H1 (cell line): ENCODE measurements around the gene NUDT3. TPM values are rescaled to one million over a fixed set of nuclear protein-coding genes. Genes with fewer than 3 reads are reported as not detected.

ENCODE experiments used
- CHD2 ChIP-seq: IDR thresholded peaks from 2 replicates; pipeline ENCODE4 v1.6.1; 2012; ENCODE audit warnings: low read length, improper control_type of control experiment
- CTBP2 ChIP-seq: IDR thresholded peaks from 2 replicates; pipeline ENCODE4 v1.7.0; 2011; ENCODE audit warnings: borderline replicate concordance, mild to moderate bottlenecking, moderate library complexity, mixed read lengths, low read length; ENCODE audit not compliant: insufficient read depth, insufficient read length
- EP300 ChIP-seq, 2 experiments: IDR thresholded peaks; 1 replicate in 1 of 2; 2 replicates in 1 of 2; pipeline ENCODE4 v1.6.1; 2011 to 2012; ENCODE audit warnings: low read depth in 2 of 2, low read length in 2 of 2, mild to moderate bottlenecking in 2 of 2, borderline replicate concordance in 1 of 2, inconsistent platforms in 1 of 2, moderate library complexity in 1 of 2
- KDM1A ChIP-seq: fragments of 200-600, 300-600 bp; sonication (generic); IDR thresholded peaks from 2 replicates; pipeline ENCODE4 v1.7.1; 2016; ENCODE audit warnings: mild to moderate bottlenecking, low read length, borderline replicate concordance
- POLR2A ChIP-seq, 2 experiments: IDR thresholded peaks; 1 replicate in 1 of 2; 2 replicates in 1 of 2; pipeline ENCODE4 v1.6.1; 2011; ENCODE audit warnings: low read depth in 2 of 2, low read length in 2 of 2, mild to moderate bottlenecking in 2 of 2; ENCODE audit errors: control extremely low read depth in 1 of 2
- SIN3A ChIP-seq, 2 experiments: IDR thresholded peaks in 1 of 2; conservative IDR thresholded peaks in 1 of 2; 2 replicates each; pipeline ENCODE4 v1.6.1; 2011 to 2012; ENCODE audit warnings: low read length in 2 of 2, improper control_type of control experiment in 1 of 2, low read depth in 1 of 2, mild to moderate bottlenecking in 1 of 2
- SIX5 ChIP-seq: IDR thresholded peaks from 2 replicates; pipeline ENCODE4 v1.6.1; 2011; ENCODE audit warnings: mild to moderate bottlenecking, low read depth, low read length
- SRF ChIP-seq: IDR thresholded peaks from 2 replicates; pipeline ENCODE4 v1.6.1; 2011; ENCODE audit warnings: mild to moderate bottlenecking, low read depth, low read length, moderate library complexity
- TEAD4 ChIP-seq: IDR thresholded peaks from 2 replicates; pipeline ENCODE4 v1.6.1; 2012; ENCODE audit warnings: low read depth, low read length, inconsistent platforms, mixed read lengths
- polyA plus RNA-seq, 7 experiments: library from polyadenylated mRNA; depleted of rRNA in 3 of 7; stranded (reverse) in 5 of 7; unstranded in 2 of 7; fragments of >200 nt in 5 of 7; fragments of 200-250 nt in 2 of 7; gene quantifications; 1 replicate in 5 of 7; 2 replicates in 1 of 7; 4 replicates in 1 of 7; pipeline versions ENCODE4 v1.2.1 to v1.2.3, GENCODE V29; 2011 to 2013; ENCODE audit warnings: missing spikeins in 2 of 7, mixed read lengths in 2 of 7
- total RNA-seq: library from RNA; stranded (reverse); fragmentation: NEBNext Ultra II Directional; extraction: Animal tissue kit (Norgen Biotek cat#: 25700); gene quantifications from 2 replicates; pipeline ENCODE4 v1.2.1, GENCODE V29; 2021
- TF ChIP-seq, protein P1 (sequence below): fragments of 300-600 bp; sonication (generic); IDR thresholded peaks from 2 replicates; pipeline ENCODE4 v1.7.1; 2012; ENCODE audit warnings: low read length, moderate library complexity, mild to moderate bottlenecking, inconsistent platforms; ENCODE audit not compliant: insufficient replicate concordance
- TF ChIP-seq, protein P2 (sequence below): IDR thresholded peaks from 2 replicates; pipeline ENCODE4 v1.6.1; 2012; ENCODE audit warnings: inconsistent platforms

Gene NUDT3
- total and polyA plus RNA-seq, 2 of the 8 experiments (the other 6 are each of a cell fraction or from before 2014, with no cell fraction given), result 14.1 to 36.9 TPM

DNA sequence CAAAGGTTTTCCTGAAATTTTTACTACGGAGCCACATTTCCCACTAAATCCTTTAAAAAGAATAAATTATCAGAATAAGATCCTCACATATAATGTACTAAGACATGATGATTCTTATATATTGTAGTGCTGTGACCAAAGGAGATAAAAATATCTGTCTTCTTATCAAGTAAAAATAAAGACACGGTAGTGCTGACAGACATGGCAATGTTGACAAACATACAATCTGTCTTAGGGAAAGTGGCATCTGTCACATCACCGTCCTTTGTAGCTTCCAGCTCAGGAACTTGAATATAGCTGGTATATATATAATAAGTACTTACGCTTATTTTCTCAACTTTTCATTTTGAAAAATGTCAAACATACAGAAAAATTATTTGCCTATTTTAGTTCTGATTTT is 66.8 kb downstream of the NUDT3 start (continued):
- TF ChIP-seq, protein P1, sequence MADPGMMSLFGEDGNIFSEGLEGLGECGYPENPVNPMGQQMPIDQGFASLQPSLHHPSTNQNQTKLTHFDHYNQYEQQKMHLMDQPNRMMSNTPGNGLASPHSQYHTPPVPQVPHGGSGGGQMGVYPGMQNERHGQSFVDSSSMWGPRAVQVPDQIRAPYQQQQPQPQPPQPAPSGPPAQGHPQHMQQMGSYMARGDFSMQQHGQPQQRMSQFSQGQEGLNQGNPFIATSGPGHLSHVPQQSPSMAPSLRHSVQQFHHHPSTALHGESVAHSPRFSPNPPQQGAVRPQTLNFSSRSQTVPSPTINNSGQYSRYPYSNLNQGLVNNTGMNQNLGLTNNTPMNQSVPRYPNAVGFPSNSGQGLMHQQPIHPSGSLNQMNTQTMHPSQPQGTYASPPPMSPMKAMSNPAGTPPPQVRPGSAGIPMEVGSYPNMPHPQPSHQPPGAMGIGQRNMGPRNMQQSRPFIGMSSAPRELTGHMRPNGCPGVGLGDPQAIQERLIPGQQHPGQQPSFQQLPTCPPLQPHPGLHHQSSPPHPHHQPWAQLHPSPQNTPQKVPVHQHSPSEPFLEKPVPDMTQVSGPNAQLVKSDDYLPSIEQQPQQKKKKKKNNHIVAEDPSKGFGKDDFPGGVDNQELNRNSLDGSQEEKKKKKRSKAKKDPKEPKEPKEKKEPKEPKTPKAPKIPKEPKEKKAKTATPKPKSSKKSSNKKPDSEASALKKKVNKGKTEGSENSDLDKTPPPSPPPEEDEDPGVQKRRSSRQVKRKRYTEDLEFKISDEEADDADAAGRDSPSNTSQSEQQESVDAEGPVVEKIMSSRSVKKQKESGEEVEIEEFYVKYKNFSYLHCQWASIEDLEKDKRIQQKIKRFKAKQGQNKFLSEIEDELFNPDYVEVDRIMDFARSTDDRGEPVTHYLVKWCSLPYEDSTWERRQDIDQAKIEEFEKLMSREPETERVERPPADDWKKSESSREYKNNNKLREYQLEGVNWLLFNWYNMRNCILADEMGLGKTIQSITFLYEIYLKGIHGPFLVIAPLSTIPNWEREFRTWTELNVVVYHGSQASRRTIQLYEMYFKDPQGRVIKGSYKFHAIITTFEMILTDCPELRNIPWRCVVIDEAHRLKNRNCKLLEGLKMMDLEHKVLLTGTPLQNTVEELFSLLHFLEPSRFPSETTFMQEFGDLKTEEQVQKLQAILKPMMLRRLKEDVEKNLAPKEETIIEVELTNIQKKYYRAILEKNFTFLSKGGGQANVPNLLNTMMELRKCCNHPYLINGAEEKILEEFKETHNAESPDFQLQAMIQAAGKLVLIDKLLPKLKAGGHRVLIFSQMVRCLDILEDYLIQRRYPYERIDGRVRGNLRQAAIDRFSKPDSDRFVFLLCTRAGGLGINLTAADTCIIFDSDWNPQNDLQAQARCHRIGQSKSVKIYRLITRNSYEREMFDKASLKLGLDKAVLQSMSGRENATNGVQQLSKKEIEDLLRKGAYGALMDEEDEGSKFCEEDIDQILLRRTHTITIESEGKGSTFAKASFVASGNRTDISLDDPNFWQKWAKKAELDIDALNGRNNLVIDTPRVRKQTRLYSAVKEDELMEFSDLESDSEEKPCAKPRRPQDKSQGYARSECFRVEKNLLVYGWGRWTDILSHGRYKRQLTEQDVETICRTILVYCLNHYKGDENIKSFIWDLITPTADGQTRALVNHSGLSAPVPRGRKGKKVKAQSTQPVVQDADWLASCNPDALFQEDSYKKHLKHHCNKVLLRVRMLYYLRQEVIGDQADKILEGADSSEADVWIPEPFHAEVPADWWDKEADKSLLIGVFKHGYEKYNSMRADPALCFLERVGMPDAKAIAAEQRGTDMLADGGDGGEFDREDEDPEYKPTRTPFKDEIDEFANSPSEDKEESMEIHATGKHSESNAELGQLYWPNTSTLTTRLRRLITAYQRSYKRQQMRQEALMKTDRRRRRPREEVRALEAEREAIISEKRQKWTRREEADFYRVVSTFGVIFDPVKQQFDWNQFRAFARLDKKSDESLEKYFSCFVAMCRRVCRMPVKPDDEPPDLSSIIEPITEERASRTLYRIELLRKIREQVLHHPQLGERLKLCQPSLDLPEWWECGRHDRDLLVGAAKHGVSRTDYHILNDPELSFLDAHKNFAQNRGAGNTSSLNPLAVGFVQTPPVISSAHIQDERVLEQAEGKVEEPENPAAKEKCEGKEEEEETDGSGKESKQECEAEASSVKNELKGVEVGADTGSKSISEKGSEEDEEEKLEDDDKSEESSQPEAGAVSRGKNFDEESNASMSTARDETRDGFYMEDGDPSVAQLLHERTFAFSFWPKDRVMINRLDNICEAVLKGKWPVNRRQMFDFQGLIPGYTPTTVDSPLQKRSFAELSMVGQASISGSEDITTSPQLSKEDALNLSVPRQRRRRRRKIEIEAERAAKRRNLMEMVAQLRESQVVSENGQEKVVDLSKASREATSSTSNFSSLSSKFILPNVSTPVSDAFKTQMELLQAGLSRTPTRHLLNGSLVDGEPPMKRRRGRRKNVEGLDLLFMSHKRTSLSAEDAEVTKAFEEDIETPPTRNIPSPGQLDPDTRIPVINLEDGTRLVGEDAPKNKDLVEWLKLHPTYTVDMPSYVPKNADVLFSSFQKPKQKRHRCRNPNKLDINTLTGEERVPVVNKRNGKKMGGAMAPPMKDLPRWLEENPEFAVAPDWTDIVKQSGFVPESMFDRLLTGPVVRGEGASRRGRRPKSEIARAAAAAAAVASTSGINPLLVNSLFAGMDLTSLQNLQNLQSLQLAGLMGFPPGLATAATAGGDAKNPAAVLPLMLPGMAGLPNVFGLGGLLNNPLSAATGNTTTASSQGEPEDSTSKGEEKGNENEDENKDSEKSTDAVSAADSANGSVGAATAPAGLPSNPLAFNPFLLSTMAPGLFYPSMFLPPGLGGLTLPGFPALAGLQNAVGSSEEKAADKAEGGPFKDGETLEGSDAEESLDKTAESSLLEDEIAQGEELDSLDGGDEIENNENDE, result no peak
- no peak for TF ChIP-seq CHD2
- TF ChIP-seq POLR2A (IDR thresholded peaks at IDR 0.05; ENCODE audit: control extremely low read depth in 1 of 2, low read depth in 2 of 2, low read length in 2 of 2), result no peak
- no peak for TF ChIP-seq SRF
- no peak for TF ChIP-seq KDM1A
- TF ChIP-seq, protein P2, sequence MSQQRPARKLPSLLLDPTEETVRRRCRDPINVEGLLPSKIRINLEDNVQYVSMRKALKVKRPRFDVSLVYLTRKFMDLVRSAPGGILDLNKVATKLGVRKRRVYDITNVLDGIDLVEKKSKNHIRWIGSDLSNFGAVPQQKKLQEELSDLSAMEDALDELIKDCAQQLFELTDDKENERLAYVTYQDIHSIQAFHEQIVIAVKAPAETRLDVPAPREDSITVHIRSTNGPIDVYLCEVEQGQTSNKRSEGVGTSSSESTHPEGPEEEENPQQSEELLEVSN, result no peak
- no peak for TF ChIP-seq SIX5
- TF ChIP-seq CTBP2, result no peak
- no peak for TF ChIP-seq SIN3A (conservative IDR thresholded peaks at IDR 0.05 in 1 of 2, IDR thresholded peaks at IDR 0.05 in 1 of 2; ENCODE audit: low read depth in 1 of 2, low read length in 2 of 2)
- no peak for TF ChIP-seq TEAD4
- TF ChIP-seq EP300 (IDR thresholded peaks at IDR 0.05; ENCODE audit: borderline replicate concordance in 1 of 2, low read depth in 2 of 2, low read length in 2 of 2), result no peak
